HUES6 (cell line): Measurements from ENCODE around the gene PKD2L2.
"Not testable (repeated sequence)": the region's sequence is repeated elsewhere in the genome, so short reads cannot be mapped to it uniquely, and the experiment has no call there.

Source experiments
- H3K27ac ChIP-seq: 2 replicates; pipeline ENCODE4 v1.7.0; 2013; ENCODE audit warnings: low read depth, mild to moderate bottlenecking, low read length, inconsistent platforms
- H3K27me3 ChIP-seq: 2 replicates; pipeline ENCODE4 v1.6.1; 2013; ENCODE audit warnings: low read length; ENCODE audit not compliant: control insufficient read depth, insufficient read depth
- H3K36me3 ChIP-seq: 2 replicates; pipeline ENCODE4 v1.6.1; 2013; ENCODE audit warnings: low read length; ENCODE audit not compliant: control insufficient read depth, insufficient read depth
- H3K4me1 ChIP-seq: 2 replicates; pipeline ENCODE4 v1.6.1; 2013; ENCODE audit warnings: low read length; ENCODE audit not compliant: control insufficient read depth, insufficient read depth
- H3K4me3 ChIP-seq: 2 replicates; pipeline ENCODE4 v1.5.1; 2013; ENCODE audit warnings: low read depth, low read length
- H3K9ac ChIP-seq: one replicate; pipeline ENCODE4 v1.6.1; 2013; ENCODE audit warnings: mild to moderate bottlenecking, low read length
- H3K9me3 ChIP-seq: 2 replicates; pipeline ENCODE4 v1.6.1; 2013; ENCODE audit warnings: low read depth, low read length; ENCODE audit not compliant: control insufficient read depth, insufficient read depth

PKD2L2 gene

DNA sequence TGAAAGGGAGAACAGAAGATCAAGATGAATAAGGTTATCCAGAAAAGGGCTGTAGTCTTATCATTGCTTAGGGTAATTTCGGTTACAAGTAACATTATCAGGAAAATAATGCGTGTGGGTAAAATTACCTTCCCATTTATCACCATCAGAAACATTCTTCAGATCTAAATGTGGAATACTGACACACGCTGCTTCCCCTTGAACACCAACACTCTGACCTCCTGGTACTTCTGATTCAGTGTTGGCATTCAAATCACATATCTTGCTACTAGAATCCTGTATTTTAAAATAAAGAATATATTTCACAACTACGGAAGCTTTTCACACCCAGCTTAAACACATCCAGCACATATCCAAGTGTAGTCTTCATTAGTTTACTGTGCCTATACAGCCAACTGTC is 70.2 kb downstream of the PKD2L2 start:
- no peak overlapping the region for H3K9ac ChIP-seq
- H3K27me3 ChIP-seq, result no peaks in the 10 kb centered on the region
- no peaks in the 10 kb centered on the region for H3K9me3 ChIP-seq
- no peak overlapping the region for H3K4me3 ChIP-seq
- peaks cover 75% of the 10 kb centered on the region for H3K36me3 ChIP-seq
- H3K4me1 ChIP-seq, result no peaks in the 10 kb centered on the region
- no peak overlapping the region for H3K27ac ChIP-seq

DNA sequence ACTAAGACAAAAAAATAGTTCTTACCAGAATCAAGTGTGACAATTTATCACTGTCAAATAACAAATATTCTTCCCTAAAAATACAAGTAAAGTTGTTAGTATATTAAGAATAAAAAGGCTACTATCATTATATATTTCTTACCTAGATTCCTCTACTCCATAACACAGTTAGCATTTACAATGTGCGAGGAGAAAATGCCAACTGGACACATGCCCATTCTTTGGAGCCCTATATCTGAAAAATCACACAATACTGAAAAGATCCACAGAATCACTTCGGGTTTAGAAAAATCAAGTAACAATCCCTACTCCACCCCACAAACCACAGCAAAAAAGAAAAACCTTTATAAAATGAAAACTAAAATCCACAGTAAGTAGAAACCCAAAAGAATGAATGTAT is 70.9 kb downstream of the PKD2L2 start:
- Histone ChIP-seq H3K36me3 (peaks cover 73% of the 10 kb centered on the region), H3K27me3 (no peaks in the 10 kb centered on the region), H3K9me3 (no peaks in the 10 kb centered on the region), H3K4me1 (no peaks in the 10 kb centered on the region), H3K9ac (no peak overlapping the region), H3K4me3 (no peak overlapping the region), H3K27ac (no peak overlapping the region)

DNA sequence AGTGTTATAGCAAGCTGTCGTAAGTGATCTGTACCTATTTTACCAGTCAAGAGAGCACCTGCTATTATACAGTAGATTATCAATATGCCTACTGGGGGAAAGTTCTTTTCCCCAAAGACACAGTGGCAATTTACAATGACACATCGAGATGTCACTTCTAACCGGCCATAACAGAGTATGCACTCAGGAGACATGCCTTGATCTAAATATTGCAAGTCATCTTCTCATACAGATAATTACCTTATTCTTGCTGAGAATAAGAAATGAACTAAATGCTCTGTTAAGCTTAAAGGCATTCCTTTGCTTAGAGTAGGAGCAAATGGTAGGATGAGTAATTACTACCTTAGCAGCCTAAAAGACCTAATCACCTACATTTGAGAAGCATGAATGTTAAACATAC is 71.6 kb downstream of the PKD2L2 start:
- no peak overlapping the region for H3K4me3 ChIP-seq
- H3K36me3 ChIP-seq, result peaks cover 74% of the 10 kb centered on the region
- H3K4me1 ChIP-seq, result no peaks in the 10 kb centered on the region
- no peak overlapping the region for H3K27ac ChIP-seq
- H3K27me3 ChIP-seq, result no peaks in the 10 kb centered on the region
- no peak overlapping the region for H3K9ac ChIP-seq
- H3K9me3 ChIP-seq, result no peaks in the 10 kb centered on the region

DNA sequence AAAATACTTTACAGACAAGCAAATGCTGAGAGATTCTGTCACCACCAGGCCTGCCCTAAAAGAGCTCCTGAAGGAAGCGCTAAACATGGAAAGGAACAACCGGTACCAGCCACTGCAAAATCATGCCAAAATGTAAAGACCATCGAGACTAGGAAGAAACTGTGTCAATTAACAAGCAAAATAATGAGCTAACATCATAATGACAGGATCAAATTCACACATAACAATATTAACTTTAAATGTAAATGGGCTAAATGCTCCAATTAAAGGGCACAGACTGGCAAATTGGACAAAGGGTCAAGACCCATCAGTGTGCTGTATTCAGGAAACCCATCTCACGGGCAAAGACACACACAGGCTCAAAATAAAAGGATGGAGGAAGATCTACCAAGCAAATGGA is 81.1 kb downstream of the PKD2L2 start:
- Histone ChIP-seq H3K36me3 (peaks cover 27% of the 10 kb centered on the region), H3K9me3 (peaks cover 17% of the 10 kb centered on the region)
- not testable (repeated sequence) for H3K9ac ChIP-seq, H3K27me3 ChIP-seq, H3K27ac ChIP-seq, H3K4me1 ChIP-seq, H3K4me3 ChIP-seq

DNA sequence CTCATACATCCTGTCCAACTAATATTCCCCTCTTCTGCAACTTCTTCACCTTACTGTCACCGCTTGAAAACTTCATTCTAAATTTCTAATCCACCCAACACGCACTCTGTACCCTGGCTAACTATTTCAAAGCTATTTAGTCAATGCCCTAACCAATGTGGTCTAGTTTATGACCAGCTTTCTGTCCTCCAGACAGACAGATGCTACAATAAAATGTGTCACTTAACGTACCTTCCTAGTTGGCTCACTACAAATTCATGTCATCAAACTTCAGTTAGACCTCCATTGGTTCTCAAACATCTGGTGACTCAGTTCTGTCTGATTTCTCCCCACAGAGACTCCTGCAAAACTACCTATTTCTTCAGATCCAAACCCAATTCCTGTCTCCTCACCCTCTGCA is 86.0 kb downstream of the PKD2L2 start:
- no peak overlapping the region for H3K9ac ChIP-seq
- no peak overlapping the region for H3K4me3 ChIP-seq
- H3K4me1 ChIP-seq, result no peaks in the 10 kb centered on the region
- no peaks in the 10 kb centered on the region for H3K27me3 ChIP-seq
- peaks cover 38% of the 10 kb centered on the region for H3K36me3 ChIP-seq
- peaks cover 9% of the 10 kb centered on the region; the same call in 1 of the 2 replicates for H3K9me3 ChIP-seq
- no peak overlapping the region for H3K27ac ChIP-seq

DNA sequence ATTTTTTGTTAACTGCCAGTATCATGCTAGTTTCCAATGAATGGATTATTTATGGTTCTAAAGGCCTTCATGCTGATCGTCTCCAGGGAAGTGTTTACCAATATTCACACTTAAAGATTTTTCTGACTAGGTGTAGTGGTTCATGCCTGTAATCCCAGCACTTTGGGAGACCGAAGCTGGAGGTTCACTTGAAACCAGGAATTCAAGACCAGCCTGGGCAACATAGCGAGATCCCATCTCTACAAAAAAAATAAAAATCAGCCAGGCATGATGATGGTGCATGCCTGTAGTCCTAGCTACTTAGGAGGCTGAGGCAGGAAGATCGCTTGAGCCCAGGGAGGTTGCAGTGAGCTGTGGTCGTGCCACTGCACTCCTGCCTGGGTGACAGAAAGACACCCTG is 100.2 kb downstream of the PKD2L2 start:
- peaks cover 13% of the 10 kb centered on the region for H3K36me3 ChIP-seq
- H3K4me1 ChIP-seq, result no peaks in the 10 kb centered on the region
- no peaks in the 10 kb centered on the region for H3K9me3 ChIP-seq
- H3K4me3 ChIP-seq, result no peak overlapping the region
- no peak overlapping the region for H3K27ac ChIP-seq
- H3K27me3 ChIP-seq, result no peaks in the 10 kb centered on the region
- no peak overlapping the region for H3K9ac ChIP-seq
